Measurements from ENCODE around the gene NFATC1. TPM values are rescaled to one million over a fixed set of nuclear protein-coding genes. Genes with fewer than 3 reads are reported as not detected.

Gene NFATC1
- total RNA-seq, 1 donor from 2014 or later, result 18.5 TPM

- ATAC-seq, result peak; percentile 48
- intact Hi-C loops (cut with DNase I), result no loop called here
- DNase-seq (ENCODE audit: missing footprints), result peak; percentile 68
Measured at GRCh38 chr18:79575891-79576685, 180.4 kb downstream of the NFATC1 start.

DNA sequence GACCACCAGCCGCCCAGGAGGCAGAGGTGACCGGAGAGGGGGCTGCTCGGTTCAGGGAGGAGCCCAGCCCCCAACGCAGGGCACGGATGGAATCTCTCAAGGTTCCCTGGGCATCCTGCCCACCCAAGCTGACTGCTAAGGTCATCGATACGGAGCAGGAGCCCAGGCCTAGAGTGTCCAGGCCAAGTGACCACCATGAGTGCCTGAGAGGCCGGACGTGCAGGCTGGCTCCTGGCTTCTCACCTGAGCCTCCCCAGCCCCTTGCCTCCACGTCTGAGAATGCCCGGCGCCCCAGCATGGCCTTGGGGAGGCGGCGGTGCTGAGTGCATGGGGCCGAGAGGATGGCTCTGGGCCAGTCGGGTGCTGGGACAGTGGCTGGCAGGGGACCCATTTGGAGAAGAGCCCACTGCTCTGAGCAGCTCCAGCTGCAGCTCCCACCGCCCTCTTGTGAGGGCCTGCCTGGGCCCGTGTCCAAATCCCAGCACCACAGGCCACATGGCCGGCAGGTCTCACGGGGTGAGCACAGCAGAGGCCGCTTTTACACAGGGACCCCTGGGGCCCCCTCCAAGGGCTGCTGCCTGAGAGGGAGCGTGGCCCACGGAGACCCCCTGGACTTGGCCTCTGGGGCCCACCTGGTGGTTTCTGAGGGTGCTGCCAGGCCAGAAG, 181.1 kb downstream of the NFATC1 start:
- intact Hi-C loops (cut with DNase I), result no loop called here
- ATAC-seq (peak; percentile 81), DNase-seq (ENCODE audit: missing footprints) (peak; percentile 89)

DNA sequence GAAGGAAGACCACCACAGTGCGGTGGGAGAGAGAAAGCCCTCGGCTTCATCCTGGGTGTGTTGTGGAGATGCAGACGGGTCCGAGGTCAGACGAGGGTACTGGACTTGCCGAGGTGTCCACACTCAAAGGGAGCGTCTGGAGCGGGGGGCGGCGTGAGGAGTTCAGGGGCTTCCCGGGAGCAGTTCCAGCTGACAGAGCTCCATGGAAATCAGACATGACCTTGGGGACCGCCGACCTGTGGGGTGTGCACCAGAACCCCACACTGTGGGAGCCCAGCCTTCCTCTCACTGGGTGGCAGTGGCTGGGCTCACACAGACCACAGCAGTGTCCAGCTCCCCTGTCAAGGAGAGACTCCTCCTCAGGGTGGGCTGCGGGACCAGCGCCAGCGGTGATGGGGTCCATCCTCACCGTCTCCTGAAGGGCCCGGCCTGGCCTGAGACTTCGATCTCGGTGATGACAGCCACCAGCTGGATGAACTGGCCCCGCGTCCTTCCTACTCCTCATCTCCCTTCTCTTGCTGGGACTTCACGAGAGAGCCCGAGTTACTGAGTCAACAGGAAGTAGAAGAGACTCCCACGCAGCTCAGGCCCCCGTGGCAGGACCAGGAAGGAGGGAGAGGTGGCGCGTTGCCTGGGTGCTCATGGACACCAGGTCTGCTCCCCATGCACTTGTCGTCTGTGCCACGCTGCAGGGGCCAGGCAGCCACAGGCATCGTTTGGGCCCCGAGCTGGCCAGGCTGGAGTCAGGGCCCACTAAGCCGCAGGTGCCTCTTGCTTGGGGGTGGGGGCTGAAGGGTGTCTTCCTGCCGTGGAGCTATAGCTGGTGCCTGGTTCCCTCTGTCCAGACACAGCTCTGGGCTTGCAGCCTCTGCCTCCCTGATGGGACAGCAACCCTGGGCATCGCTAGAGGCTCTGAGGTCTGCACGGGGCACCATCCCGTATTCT, 182.0 kb downstream of the NFATC1 start:
- intact Hi-C loops (cut with DNase I), result no loop called here
- ATAC-seq (peak; percentile 43), DNase-seq (ENCODE audit: missing footprints) (no peak)

DNA sequence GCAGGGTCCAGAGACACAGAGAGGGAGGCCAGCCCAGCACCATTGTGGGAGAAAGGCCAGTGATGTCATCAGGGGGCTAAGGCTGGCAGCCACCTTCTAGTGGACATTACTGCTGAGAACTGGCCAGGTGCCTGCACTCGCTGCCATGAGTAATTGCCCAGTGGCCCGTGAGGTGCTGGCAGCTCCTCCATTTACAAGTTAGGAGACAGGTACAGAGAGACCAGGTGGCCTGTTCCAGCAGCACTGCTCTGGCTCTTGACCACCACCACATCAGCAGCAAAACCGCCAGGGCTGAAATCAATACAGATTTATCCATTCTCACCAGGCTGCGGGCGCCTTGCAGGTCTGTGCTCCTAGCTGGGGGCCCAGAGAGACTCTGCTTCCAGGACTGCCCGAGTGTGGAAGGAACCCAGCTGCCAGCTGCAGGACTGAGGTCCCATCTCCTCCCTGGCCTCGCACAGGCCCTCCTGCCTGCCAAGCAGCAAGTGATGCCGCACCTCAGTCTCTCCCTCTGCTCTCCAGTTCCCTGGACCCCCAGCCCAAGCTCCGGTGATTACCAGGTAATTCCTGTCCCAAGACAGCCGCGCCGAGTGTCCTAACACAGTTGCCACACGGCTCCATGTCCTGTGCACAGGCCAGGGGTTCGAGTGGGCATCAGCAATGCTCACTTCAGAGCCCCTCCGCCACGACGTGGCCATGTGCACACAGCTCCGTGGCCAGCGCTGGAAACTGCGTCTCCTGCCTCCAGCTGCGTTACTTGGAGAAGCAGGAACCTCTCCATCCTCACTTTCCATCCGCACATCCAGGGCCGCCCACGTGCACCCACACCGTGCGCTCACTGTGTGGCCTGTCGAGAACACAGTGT, 182.9 kb downstream of the NFATC1 start:
- ATAC-seq (no peak), DNase-seq (ENCODE audit: missing footprints) (no peak)
- intact Hi-C loops (cut with DNase I), result no loop called here
